Measurements from ENCODE around the gene AHDC1.

The AHDC1 gene

GRCh38 chr1:27594564-27595510 is 9.1 kb downstream of the AHDC1 start:
- Histone ChIP-seq H3K9ac (ENCODE audit: low read length) (no peak overlapping the region), H3K4me1 (ENCODE audit: low read length) (no peaks in the 10 kb centered on the region), H3K9me2 (replicated peaks; ENCODE audit: insufficient read depth, low read length) (no peaks in the 10 kb centered on the region), H3F3A (ENCODE audit: insufficient read depth, low read length) (no peaks in the 10 kb centered on the region), H3K9me3 (replicated peaks; ENCODE audit: insufficient read depth, low read length) (no peaks in the 10 kb centered on the region), H4K20me1 (ENCODE audit: insufficient read depth, low read length) (no peaks in the 10 kb centered on the region), H2AFZ (ENCODE audit: low read length) (no peak overlapping the region), H3K79me2 (ENCODE audit: low read length) (no peaks in the 10 kb centered on the region), H3K27me3 (replicated peaks; ENCODE audit: insufficient read depth, low read length) (no peaks in the 10 kb centered on the region), H3K27ac (ENCODE audit: low read length) (no peak overlapping the region), H3K4me3 (ENCODE audit: low read length) (no peak overlapping the region), H3K4me2 (ENCODE audit: low read depth, low read length) (no peak overlapping the region), H3K36me3 (replicated peaks; ENCODE audit: insufficient read depth, low read length) (no peaks in the 10 kb centered on the region)
- TF ChIP-seq CTCF (IDR thresholded peaks at IDR 0.05; ENCODE audit: low read length) (no peak), EZH2phosphoT487 (IDR thresholded peaks at IDR 0.05; ENCODE audit: low read length) (no peak), EZH2 (optimal IDR thresholded peaks at IDR 0.05; ENCODE audit: low read depth, low read length) (no peak)
- DNase-seq = no peak

- Histone ChIP-seq H3F3A (ENCODE audit: insufficient read depth, low read length) (no peaks in the 10 kb centered on the region), H3K9ac (ENCODE audit: low read length) (no peak overlapping the region), H3K27me3 (replicated peaks; ENCODE audit: insufficient read depth, low read length) (no peaks in the 10 kb centered on the region), H3K36me3 (replicated peaks; ENCODE audit: insufficient read depth, low read length) (no peaks in the 10 kb centered on the region), H4K20me1 (ENCODE audit: insufficient read depth, low read length) (no peaks in the 10 kb centered on the region), H3K79me2 (ENCODE audit: low read length) (no peaks in the 10 kb centered on the region), H3K4me2 (ENCODE audit: low read depth, low read length) (no peak overlapping the region), H3K9me3 (replicated peaks; ENCODE audit: insufficient read depth, low read length) (no peaks in the 10 kb centered on the region), H2AFZ (ENCODE audit: low read length) (no peak overlapping the region), H3K4me3 (ENCODE audit: low read length) (no peak overlapping the region), H3K27ac (ENCODE audit: low read length) (no peak overlapping the region), H3K9me2 (replicated peaks; ENCODE audit: insufficient read depth, low read length) (no peaks in the 10 kb centered on the region), H3K4me1 (ENCODE audit: low read length) (no peaks in the 10 kb centered on the region)
- TF ChIP-seq CTCF (IDR thresholded peaks at IDR 0.05; ENCODE audit: low read length) (no peak), EZH2 (optimal IDR thresholded peaks at IDR 0.05; ENCODE audit: low read depth, low read length) (no peak)
- DNase-seq = no peak
These were observed 10.0 kb downstream of the AHDC1 start for GRCh38 chr1:27593678-27594563.

GRCh38 chr1:27592931-27593677 is 10.8 kb downstream of the AHDC1 start:
- no peaks in the 10 kb centered on the region for H3K27me3 ChIP-seq (replicated peaks; ENCODE audit: insufficient read depth, low read length)
- H3K9ac ChIP-seq (ENCODE audit: low read length) = no peak overlapping the region
- H3K4me1 ChIP-seq (ENCODE audit: low read length) = no peaks in the 10 kb centered on the region
- H3F3A ChIP-seq (ENCODE audit: insufficient read depth, low read length) = no peaks in the 10 kb centered on the region
- no peak overlapping the region for H3K4me3 ChIP-seq (ENCODE audit: low read length)
- H3K36me3 ChIP-seq (replicated peaks; ENCODE audit: insufficient read depth, low read length) = no peaks in the 10 kb centered on the region
- no peak for DNase-seq
- no peak overlapping the region for H3K4me2 ChIP-seq (ENCODE audit: low read depth, low read length)
- H3K9me2 ChIP-seq (replicated peaks; ENCODE audit: insufficient read depth, low read length) = no peaks in the 10 kb centered on the region
- no peaks in the 10 kb centered on the region for H4K20me1 ChIP-seq (ENCODE audit: insufficient read depth, low read length)
- TF ChIP-seq EZH2 (optimal IDR thresholded peaks at IDR 0.05; ENCODE audit: low read depth, low read length) = no peak
- no peak for TF ChIP-seq EZH2phosphoT487 (IDR thresholded peaks at IDR 0.05; ENCODE audit: low read length)
- TF ChIP-seq CTCF (IDR thresholded peaks at IDR 0.05; ENCODE audit: low read length) = no peak
- H3K9me3 ChIP-seq (replicated peaks; ENCODE audit: insufficient read depth, low read length) = no peaks in the 10 kb centered on the region
- no peaks in the 10 kb centered on the region for H3K79me2 ChIP-seq (ENCODE audit: low read length)
- no peak overlapping the region for H2AFZ ChIP-seq (ENCODE audit: low read length)
- H3K27ac ChIP-seq (ENCODE audit: low read length) = no peak overlapping the region

Data from MM.1S (cell line).